HG03108 (cell line): Measurements from ENCODE around the gene ANKRD11.
"Not testable (repeated sequence)": the region's sequence is repeated elsewhere in the genome, so short reads cannot be mapped to it uniquely, and the experiment has no call there.

Experiments
- ATAC-seq: cut with Tn5 transposase; IDR thresholded peaks from one replicate; pipeline ENCODE4 v1.9.1; 2021; ENCODE audit warnings: moderate library complexity; ENCODE audit not compliant: unreplicated experiment

The ANKRD11 gene

DNA sequence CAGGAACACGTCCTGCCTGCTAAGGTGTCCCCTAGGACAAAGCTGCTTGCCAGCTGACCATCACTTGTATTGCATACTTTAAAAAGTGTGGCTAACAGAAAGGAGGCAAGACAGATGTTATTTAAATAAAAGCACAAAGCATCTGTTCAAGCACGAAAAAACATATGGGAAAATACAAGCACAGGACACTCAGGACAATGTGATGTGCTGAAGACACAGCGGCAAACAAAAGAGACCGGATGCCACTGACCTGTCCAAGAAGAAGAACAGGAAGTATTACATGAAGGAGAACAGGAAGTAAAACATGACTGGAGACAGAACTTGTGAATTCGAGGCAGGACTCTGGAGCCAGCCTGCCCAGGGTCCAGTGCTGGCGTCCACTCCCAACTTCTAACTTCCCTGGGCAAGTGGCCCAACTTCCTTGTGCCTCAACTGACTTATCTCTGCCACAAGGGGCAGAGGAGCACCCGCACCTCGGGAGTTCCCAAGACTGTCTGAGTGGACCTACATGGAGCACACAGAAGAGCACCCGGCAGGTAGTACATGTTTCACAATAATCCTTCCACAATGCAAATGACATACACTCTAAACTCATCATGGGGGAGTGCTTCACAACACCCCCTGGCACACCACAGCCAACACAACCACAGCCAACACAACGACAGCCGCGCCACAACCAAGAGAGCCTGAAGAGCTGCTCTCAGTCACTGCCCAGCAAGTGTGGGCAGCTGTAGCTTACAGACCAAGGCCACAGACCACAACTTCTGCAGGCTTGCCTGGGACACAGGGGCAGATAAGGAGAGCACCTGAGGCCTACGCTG, 36.6 kb downstream of the ANKRD11 start:
- ATAC-seq, result no peak

DNA sequence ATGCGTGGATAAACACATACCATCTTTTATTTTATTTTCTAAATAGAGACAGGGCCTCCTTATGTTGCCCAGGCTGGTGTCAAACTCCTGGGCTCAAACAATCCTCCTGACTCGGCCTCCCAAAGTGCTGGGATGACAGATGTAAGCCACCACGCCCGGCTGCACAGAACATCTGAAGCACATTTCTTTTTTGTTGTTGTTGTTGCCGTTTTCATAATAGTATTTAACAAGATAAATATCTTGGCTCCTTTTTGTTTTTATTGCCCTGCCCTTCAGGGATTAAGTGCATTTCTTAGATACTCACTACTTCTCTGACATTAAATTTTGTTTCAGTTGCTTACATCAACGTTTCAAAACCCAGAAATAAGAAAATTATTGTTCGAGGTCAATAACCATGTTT, 37.4 kb downstream of the ANKRD11 start:
- no peak for ATAC-seq

DNA sequence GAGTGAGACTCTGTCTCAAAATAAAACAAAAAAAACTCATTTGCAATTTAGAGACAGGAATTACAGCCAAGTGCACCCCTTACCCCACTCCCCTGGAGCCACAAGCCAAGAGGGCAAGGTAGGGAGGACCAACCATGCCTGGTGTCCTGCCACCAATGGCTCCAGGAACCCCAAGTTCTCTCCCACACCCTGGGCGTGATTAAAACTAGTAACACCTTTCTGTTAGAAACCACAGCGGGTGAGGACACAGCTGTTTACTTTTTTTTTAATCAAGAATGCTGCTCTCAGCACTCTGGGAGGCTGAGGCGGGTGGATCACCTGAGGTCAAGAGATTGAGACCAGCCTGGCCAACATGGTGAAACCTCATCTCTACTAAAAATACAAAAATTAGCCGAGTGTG, 38.1 kb downstream of the ANKRD11 start:
- no peak for ATAC-seq

DNA sequence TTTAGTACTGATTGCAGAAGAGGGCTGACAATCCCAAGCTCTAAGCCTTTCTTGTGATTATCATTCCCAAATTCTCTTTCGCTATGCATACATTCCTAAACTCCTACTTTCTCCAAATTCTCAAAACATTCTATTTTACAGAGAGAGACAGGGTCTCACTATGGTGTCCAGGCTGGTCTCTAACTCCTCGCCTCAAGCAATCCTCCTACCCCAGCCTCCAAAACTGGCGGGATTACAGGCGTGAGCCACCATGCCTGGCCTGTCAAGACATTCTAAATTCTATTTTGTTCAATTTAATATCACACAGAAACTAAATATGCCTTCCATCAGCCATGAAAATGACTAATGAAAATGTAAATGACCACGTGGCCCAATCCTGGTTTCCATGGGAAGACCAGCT, 39.8 kb downstream of the ANKRD11 start:
- no peak for ATAC-seq

DNA sequence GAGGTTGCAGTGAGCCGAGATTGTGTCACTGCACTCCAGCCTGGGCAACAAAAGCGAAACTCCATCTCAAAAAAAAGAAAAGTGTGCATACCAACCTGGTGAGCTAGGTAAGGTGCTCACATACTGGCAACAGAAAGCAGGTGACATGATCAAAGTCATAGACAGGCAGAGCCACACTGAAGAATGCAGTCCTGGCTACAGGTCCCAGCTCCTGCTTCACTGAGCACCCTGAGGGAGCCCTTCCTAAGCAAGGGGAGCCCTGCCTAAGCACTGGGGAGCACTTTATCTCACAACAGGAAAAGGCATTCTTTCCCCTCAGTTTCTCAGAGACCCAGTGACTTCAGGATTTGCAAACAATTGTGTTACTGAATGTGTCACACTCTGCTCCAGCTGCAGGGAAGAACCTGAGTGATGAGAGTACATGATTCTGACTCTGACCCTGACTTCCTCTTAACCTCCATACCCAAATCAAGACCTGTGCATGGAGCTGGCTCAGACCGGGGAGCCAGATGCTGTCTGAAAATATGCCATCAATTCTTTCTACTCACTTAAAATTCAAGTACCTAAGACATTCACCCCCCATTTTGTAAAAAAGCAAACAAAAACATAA, 40.5 kb downstream of the ANKRD11 start:
- no peak for ATAC-seq

DNA sequence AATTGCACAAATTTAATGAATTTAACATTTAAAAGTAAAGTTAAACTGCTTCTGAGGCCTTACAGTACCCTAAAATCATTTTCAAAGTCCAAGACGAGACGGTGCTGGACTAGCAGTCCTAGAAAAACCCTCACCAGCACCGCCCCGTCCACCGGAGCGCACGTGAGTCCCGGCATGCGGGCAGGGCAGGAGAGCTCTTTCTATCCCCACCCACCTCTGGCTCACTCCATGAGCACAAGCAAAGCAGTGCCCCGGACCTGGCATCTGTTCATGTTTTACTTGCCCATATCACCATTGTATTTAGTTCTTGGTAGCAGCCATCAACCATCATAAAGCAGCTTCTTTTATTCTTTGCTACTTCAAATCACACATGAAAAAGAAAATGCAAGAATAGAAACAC, 41.7 kb downstream of the ANKRD11 start:
- no peak for ATAC-seq

DNA sequence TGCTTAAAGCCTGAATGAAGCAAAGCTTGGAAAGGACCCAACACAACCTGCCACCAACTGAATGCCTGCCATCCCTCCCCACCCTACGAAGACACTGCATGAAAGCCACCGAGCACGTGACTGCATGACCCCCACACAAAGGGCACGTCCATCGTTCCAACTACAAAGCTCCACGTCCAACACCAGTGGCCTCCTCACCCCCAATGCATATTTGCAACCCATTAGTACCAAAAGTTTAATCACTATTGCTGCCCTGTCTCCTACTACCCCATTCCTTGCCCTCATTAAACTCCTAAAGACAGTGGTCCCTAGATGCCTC, 43.4 kb downstream of the ANKRD11 start:
- no peak for ATAC-seq

DNA sequence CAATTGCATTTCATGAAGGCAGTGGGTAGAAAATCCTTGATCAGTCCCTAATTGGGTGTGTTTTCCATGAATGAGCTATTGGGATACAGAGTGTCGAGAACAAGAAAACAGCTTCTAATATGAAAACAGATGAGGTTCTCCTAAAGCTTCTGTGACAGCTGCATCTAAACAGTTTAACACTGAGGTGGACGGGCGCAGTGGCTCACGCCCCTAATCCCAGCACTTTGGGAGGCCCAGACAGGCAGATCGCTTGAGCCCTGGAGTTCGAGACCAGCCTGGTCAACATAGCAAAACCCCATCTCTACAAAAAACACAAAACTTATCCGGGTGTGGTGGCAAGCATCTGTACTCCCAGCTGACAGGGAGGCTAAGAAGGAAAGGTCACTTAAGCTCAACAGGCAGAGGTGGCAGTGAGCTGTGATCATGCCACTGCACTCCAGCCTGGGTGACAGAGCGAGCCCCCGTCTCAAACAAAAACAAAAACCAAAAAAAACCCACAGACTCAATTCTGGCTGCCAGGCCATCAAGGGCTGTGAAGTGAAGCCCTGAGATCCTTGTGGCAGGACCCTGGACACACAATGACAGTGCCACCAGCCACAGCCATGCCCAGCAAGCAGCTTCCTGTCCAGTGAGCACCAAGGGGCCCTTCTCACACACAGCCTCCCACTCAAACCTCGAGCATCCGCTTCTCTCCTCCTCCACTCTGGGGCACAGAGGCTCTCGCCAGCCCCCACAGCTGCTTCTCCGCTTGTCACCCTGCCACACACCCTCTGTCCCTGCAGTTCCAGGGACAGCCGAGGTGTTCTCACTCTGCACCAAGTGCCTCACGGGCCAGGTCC, 44.0 kb downstream of the ANKRD11 start:
- no peak for ATAC-seq

DNA sequence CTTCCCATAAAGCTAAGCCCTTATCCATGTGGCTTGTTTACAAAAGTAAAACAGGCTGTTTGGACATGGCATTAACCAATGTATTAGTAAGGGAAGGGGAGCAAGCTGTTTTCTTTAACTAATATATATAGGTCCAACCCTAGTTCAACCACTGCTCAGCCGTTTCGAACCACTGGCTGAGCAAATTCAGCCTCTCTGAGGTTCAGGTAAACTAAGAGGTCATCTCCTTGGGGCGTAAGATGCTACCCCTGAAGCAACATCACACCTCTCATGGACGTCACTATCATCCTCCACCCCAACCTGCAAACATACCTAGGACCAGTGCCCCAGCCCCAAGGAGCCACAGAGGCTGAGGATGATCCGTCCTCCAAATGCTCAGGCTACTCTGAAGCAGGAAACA, 45.2 kb downstream of the ANKRD11 start:
- no peak for ATAC-seq

DNA sequence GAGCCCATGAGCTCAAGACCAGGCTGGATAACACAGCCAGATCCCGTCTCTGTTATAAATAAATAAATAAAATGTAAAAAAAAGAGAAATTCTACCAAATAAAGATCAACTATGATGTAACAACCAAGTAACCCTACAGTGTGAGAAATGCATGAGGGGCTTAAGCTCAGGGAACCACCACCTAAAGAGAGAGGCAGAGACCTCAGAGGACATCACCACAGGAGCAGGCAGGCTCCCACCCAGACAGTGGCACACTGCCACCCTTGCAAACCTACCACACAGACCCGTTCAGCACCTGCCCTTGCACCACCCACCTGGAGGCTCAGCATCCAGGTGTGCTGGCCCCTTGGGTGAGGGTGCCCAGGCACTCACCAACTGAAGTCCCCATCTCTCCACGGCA, 45.6 kb downstream of the ANKRD11 start:
- no peak for ATAC-seq

DNA sequence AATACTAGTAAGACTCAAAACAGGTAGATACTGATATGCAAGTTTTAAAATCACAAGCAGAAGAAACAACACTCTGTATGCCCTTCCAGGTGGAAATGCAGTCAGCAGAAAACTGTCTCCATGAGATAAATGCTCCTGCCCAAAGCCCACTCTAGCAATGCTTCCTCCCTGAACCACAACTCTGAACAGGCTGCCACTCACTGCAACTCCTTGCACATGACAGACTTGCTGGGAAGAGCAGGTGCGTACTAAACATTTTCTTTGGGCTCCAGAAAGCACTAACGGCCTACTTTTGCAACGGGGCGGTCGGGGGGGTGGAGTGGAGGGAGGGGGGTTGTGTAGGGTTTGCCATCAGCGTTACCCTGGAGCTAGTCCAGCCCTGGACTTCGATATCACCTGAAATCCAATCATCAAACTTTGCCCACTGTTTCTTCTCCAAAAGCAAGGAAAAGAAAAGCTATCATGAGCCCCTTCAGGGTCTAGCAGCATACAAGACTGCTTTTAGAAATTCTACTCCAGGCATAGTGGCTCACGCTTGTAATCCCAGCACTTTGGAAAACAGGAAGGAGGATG, 46.1 kb downstream of the ANKRD11 start:
- ATAC-seq, result no peak

DNA sequence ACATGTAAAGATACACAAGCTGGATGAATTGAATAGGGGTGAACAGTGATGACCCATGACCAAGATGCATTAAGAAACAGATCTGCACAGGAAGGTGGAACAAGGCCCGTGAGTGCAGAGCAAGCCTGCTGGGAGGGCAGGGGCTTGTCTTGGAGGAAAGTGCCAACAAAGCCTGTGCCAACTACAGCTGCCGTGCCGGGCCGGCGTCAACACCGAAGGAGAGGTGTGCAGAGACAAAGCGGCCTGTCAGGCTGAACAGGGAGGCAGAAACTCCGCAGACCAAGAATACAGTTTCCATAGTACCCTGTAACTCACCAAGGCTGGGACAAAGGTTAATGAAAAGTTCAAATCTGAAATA, 46.7 kb downstream of the ANKRD11 start:
- ATAC-seq, result no peak

DNA sequence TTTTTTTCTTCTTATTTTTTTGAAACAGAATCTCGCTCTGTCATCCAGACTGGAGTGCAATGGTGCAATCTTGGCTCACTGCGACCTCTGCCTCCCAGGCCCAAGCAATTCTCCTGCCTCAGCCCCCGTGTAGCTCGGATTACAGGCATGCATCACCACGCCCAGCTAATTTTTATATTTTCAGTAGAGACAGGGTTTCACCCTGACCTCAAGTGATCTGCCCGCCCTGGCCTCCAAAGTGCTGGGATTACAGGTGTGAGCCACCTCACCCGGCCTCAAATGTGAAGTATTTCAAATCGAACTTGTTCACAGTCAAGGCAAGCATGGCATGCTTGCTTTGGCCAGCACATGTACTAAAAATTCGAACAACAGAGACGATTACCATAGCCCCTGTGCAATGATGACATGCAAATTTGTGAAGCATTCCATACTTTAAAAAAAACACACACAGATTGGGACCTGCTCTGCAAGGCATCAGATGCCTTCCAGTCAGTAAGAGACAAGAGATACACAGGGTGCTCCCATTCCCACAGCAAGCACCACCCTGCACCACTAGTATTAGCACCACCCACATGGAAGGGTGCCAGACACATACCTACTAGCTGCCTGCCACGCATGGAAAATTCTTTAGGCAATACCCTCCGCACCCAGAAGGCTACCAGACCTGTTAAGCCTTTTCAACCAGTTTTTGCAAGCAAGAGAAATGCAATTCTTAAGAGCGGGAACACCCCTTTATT, 47.2 kb downstream of the ANKRD11 start:
- no peak for ATAC-seq

DNA sequence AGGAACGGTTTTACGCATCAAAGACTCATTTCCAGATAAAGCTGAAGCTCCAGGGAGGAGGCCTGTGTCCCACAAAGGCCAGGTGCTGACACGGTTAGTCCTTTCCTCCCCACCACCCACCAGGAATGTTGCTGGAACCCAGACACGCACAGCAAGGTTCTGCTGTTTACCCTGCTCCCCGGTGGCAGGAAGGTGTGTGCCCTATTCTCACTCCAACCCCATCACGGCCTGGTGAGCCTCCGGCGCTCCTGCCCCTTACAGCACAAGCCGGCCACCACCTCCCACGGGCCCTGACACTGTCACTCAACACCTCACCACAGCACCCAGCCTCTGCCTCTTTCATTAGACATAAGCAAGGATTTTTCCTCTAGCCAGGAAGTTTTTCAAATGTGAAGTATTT, 47.8 kb downstream of the ANKRD11 start:
- no peak for ATAC-seq

DNA sequence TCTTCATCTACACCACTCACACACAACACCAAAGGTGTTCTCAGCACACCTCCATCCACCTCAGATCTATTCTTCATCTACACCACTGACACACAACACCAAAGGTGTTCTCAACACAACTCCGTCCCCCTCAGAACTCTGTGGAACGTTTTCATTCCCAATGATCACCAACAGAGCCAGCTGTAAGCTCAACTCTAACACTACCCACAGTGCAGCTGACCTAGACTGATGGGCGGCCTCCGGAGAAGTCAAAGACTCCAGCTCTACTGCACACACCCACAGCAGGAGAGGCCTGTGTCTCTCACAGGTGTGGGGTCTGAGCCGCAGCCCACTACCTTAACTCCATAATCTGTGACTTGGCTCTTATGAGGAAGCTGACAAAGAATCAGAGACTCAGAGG, 50.7 kb downstream of the ANKRD11 start:
- no peak for ATAC-seq

DNA sequence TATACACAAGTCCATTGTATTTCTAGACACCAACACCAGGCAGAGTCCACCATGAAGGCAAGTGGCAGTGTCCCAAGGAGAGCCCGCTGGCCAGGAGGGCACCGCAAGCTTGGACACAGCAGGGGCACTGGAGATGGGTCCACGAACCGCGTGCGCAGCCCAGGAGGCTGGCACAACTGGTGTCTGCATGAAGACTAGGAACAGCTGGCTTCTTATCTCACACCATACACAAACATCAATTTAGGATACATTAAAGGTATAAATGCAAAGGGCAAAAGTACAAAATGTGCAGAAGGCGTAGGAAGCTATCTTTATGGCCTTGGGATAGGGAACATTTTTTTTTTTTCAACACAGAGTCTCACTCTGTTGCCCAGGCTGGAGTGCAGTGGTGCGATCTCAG, 52.4 kb downstream of the ANKRD11 start:
- ATAC-seq, result no peak

DNA sequence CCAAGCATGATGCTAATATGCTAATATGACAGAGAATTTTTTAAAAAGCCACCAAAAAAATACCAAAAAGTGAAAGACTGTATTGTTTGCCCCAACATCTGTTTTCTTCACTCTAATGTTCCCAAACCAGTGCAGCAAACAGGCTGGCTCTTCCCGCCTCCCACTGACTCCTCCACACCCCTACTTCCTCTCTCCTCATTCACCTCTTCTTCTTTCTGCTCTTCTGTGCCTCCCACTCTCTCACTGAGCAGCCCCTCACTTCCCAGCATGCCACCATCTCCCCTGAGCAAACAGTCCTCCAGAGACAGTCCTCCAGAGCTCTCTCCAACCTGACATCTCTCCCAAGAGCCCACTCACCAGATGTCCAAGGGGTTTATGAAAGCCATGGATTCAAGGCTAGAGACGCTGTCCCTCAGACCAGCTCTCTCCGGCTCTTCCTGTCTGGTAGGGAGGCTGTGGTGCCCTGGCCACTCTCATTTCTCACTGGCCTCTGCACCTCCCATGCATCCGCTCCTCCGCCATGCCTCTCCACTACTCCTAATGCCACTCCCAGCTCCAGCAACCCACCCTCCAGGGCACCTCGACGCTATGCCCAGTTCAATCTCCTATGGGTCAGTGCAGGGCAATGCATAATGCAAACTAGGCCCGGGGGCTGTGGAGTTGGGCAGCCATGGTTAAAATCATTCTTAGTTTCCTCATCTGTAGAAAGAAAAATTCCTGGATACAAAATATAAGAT, 52.9 kb downstream of the ANKRD11 start:
- no peak for ATAC-seq

DNA sequence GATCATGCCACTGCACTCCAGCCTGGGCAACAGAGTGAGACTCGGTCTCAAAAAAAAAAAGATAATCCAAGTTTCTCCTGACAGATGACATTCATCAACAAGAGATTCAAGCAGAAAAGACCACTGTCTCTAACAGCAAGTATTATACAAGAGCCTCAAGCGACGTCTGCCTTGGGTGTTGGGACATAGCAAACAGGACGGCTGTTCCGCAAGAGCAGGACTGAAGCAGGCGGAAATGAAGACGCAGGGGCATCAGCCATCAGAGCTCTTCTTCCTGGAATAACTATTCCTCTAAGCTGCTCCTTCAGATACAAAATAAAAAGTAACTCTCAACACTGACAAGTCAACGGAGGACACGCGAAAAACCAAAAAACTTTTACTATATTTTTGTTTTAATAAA, 54.0 kb downstream of the ANKRD11 start:
- no peak for ATAC-seq

DNA sequence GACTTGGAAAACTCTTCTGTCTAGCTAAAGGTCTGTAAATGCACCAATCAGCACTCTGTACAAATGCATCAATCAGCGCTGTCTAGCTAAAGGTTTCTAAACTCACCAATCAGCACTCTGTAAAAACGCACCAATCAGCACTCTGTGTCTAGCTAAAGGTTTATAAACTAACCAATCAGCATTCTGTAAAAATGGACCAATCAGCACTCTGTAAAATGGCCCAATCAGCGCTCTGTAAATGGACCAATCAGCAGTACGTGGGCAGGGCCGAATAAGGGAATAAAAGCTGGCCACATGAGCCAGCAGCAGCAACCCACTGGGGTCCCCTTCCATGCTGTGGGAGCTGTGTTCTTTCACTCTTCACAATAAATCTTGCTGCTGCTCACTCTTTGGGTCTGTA, 55.3 kb downstream of the ANKRD11 start:
- ATAC-seq, result not testable (repeated sequence)

DNA sequence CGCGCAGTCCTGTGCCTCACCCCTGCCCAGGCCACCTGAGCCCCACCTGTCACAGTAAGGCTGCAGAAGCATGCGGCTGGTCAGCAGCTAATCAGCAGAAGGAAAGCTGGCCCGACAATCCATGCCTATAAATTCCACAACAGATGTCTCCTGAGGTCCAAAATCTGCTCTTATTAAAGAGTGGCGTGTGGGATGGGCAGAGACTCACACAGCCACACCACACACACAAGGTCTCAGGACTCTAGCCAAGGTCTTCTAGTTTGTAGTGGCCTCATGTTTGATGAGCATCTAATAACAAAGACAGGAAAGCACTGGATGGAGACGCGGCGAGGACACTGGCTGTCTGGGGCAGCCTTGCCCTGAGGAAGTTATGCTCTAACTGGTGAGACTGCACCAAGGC, 55.9 kb downstream of the ANKRD11 start:
- ATAC-seq, result no peak
